Immature natural killer cell (primary cell): ENCODE results near the gene LRRC8D. TPM values are rescaled to one million over a fixed set of nuclear protein-coding genes. Genes with fewer than 3 reads are reported as not detected.

Source experiments
- DNase-seq, 3 donors: peaks; one replicate each; pipeline ENCODE4 v3.0.0; 2022; ENCODE audit warnings: mixed read lengths in 1 of 3
- H3K27ac Mint-ChIP-seq, 6 donors: one replicate each; pipeline ENCODE4 v1.8.0; 2020; ENCODE audit warnings: mixed read lengths in 6 of 6, mild to moderate bottlenecking in 5 of 6, inconsistent platforms in 4 of 6, moderate library complexity in 3 of 6
- H3K27me3 Mint-ChIP-seq, 3 donors: one replicate each; pipeline ENCODE4 v1.8.0; 2020 to 2021; ENCODE audit warnings: low read depth in 3 of 3, mild to moderate bottlenecking in 3 of 3, mixed read lengths in 3 of 3, moderate library complexity in 3 of 3, inconsistent platforms in 1 of 3
- H3K36me3 Mint-ChIP-seq, 3 donors: one replicate each; pipeline ENCODE4 v1.8.0; 2020; ENCODE audit warnings: mixed read lengths in 3 of 3, inconsistent platforms in 2 of 3, mild to moderate bottlenecking in 2 of 3
- H3K4me1 Mint-ChIP-seq, 2 donors: one replicate each; pipeline ENCODE4 v1.8.0; 2020; ENCODE audit warnings: inconsistent platforms in 2 of 2, mild to moderate bottlenecking in 2 of 2, mixed read lengths in 2 of 2, moderate library complexity in 1 of 2
- H3K4me3 Mint-ChIP-seq, 5 donors: one replicate each; pipeline ENCODE4 v1.8.0; 2020; ENCODE audit warnings: mild to moderate bottlenecking in 5 of 5, mixed read lengths in 5 of 5, inconsistent platforms in 3 of 5, moderate library complexity in 3 of 5
- H3K9me3 Mint-ChIP-seq, 6 donors: one replicate each; pipeline ENCODE4 v1.8.0; 2020; ENCODE audit warnings: mild to moderate bottlenecking in 6 of 6, mixed read lengths in 6 of 6, inconsistent platforms in 4 of 6, moderate library complexity in 3 of 6
- polyA plus RNA-seq, 3 donors: library from polyadenylated mRNA; unstranded; fragments of 300-500 nt; fragmentation: Illumina TruSeq; gene quantifications; one replicate each; pipeline ENCODE4 v1.2.3, GENCODE V29; 2021

The LRRC8D gene
- polyA plus RNA-seq, 3 donors from 2014 or later: 24.7 to 40.1 (median 32.0) TPM

- no peak for DNase-seq
- Mint-ChIP-seq H3K27ac (no peak overlapping the region), H3K4me3 (no peak overlapping the region), H3K4me1 (peaks cover 0 to 4% of the 10 kb centered on the region in 2 donors), H3K27me3 (peaks cover 0 to 2% (median 0%) of the 10 kb centered on the region in 3 donors), H3K9me3 (no peaks in the 10 kb centered on the region), H3K36me3 (peaks cover 0 to 3% (median 0%) of the 10 kb centered on the region in 3 donors)
These were observed 128.0 kb downstream of the LRRC8D start for GRCh38 chr1:89948722-89949345.

- Mint-ChIP-seq H3K4me1 (peaks cover 0 to 4% of the 10 kb centered on the region in 2 donors), H3K36me3 (peaks cover 0 to 3% (median 0%) of the 10 kb centered on the region in 3 donors), H3K27ac (no peak overlapping the region), H3K9me3 (no peaks in the 10 kb centered on the region), H3K27me3 (peaks cover 0 to 2% (median 0%) of the 10 kb centered on the region in 3 donors), H3K4me3 (no peak overlapping the region)
- no peak for DNase-seq
These were observed 129.3 kb downstream of the LRRC8D start for GRCh38 chr1:89949991-89950624.

- Mint-ChIP-seq H3K4me1 (peaks cover 0 to 4% of the 10 kb centered on the region in 2 donors), H3K4me3 (no peak overlapping the region), H3K27me3 (peaks cover 0 to 2% (median 0%) of the 10 kb centered on the region in 3 donors), H3K9me3 (no peaks in the 10 kb centered on the region), H3K36me3 (peaks cover 0 to 3% (median 0%) of the 10 kb centered on the region in 3 donors), H3K27ac (no peak overlapping the region)
- DNase-seq: no peak
These were observed 129.9 kb downstream of the LRRC8D start for GRCh38 chr1:89950703-89951102.

- Mint-ChIP-seq H3K27ac (no peak overlapping the region), H3K4me1 (peaks cover 5 to 6% of the 10 kb centered on the region in 2 donors)
- DNase-seq: no peak
These were observed 131.2 kb downstream of the LRRC8D start for GRCh38 chr1:89951766-89952604.

GRCh38 chr1:89952605-89953130 lies 131.8 kb downstream of the LRRC8D start:
- Mint-ChIP-seq H3K9me3 (no peaks in the 10 kb centered on the region), H3K4me1 (peaks cover 12 to 13% of the 10 kb centered on the region in 2 donors), H3K36me3 (no peaks in the 10 kb centered on the region), H3K27ac (no peak overlapping the region), H3K4me3 (no peak overlapping the region), H3K27me3 (peaks cover 0 to 2% (median 0%) of the 10 kb centered on the region in 3 donors)
- DNase-seq: no peak

More at GRCh38 chr1:89951766-89952604, 131.2 kb downstream of the LRRC8D start:
- no peaks in the 10 kb centered on the region for H3K9me3 Mint-ChIP-seq
- peaks cover 0 to 2% (median 0%) of the 10 kb centered on the region in 3 donors for H3K27me3 Mint-ChIP-seq
- no peak overlapping the region for H3K4me3 Mint-ChIP-seq
- no peaks in the 10 kb centered on the region for H3K36me3 Mint-ChIP-seq

GRCh38 chr1:89953131-89953626 lies 132.3 kb downstream of the LRRC8D start:
- no peak overlapping the region for H3K4me3 Mint-ChIP-seq
- peaks cover 17 to 18% of the 10 kb centered on the region in 2 donors for H3K4me1 Mint-ChIP-seq
- H3K36me3 Mint-ChIP-seq: no peaks in the 10 kb centered on the region
- H3K27me3 Mint-ChIP-seq: no peaks in the 10 kb centered on the region
- H3K27ac Mint-ChIP-seq: no peak overlapping the region
- no peaks in the 10 kb centered on the region for H3K9me3 Mint-ChIP-seq
- DNase-seq: peak in 1 of 3 donors; percentile 9

GRCh38 chr1:89953929-89954328 lies 133.1 kb downstream of the LRRC8D start:
- Mint-ChIP-seq H3K4me1 (peaks cover 24 to 26% of the 10 kb centered on the region in 2 donors), H3K36me3 (no peaks in the 10 kb centered on the region), H3K9me3 (no peaks in the 10 kb centered on the region), H3K27me3 (peaks cover 0 to 2% (median 0%) of the 10 kb centered on the region in 3 donors), H3K27ac (no peak overlapping the region), H3K4me3 (no peak overlapping the region)
- no peak for DNase-seq

- no peak for DNase-seq
- no peaks in the 10 kb centered on the region for H3K9me3 Mint-ChIP-seq
- peaks cover 0 to 2% (median 0%) of the 10 kb centered on the region in 3 donors for H3K27me3 Mint-ChIP-seq
- peaks cover 29 to 30% of the 10 kb centered on the region in 2 donors for H3K4me1 Mint-ChIP-seq
- peak overlapping the region in 1 of 6 donors; percentile 2 for H3K27ac Mint-ChIP-seq
- H3K36me3 Mint-ChIP-seq: no peaks in the 10 kb centered on the region
- H3K4me3 Mint-ChIP-seq: no peak overlapping the region
These were observed 133.6 kb downstream of the LRRC8D start for GRCh38 chr1:89954401-89954800.

GRCh38 chr1:89955311-89956205 lies 134.7 kb downstream of the LRRC8D start:
- H3K36me3 Mint-ChIP-seq: no peaks in the 10 kb centered on the region
- no peak overlapping the region for H3K27ac Mint-ChIP-seq
- no peak for DNase-seq
- H3K4me1 Mint-ChIP-seq: peaks cover 35 to 37% of the 10 kb centered on the region in 2 donors
- no peak overlapping the region for H3K4me3 Mint-ChIP-seq
- H3K27me3 Mint-ChIP-seq: peaks cover 0 to 2% (median 2%) of the 10 kb centered on the region in 3 donors
- H3K9me3 Mint-ChIP-seq: no peaks in the 10 kb centered on the region

GRCh38 chr1:89957107-89957506 lies 136.3 kb downstream of the LRRC8D start:
- H3K36me3 Mint-ChIP-seq: no peaks in the 10 kb centered on the region
- DNase-seq: peak; percentile 48 to 60 (median 50)
- peak overlapping the region; percentile 18 to 73 (median 63) for H3K4me3 Mint-ChIP-seq
- peaks cover 38 to 42% of the 10 kb centered on the region in 2 donors for H3K4me1 Mint-ChIP-seq
- H3K27ac Mint-ChIP-seq: peak overlapping the region in 5 of 6 donors; percentile 21 to 89 (median 59)
- H3K27me3 Mint-ChIP-seq: peaks cover 0 to 2% (median 2%) of the 10 kb centered on the region in 3 donors
- no peaks in the 10 kb centered on the region for H3K9me3 Mint-ChIP-seq

GRCh38 chr1:89958851-89959654 lies 138.2 kb downstream of the LRRC8D start:
- H3K27ac Mint-ChIP-seq: peak overlapping the region in 2 of 6 donors; percentile 6 to 21
- peaks cover 2 to 6% (median 5%) of the 10 kb centered on the region in 3 donors for H3K27me3 Mint-ChIP-seq
- peak overlapping the region; percentile 0 to 48 (median 34) for H3K4me3 Mint-ChIP-seq
- peak in 2 of 3 donors; percentile 10 to 17 for DNase-seq
- no peaks in the 10 kb centered on the region for H3K36me3 Mint-ChIP-seq
- H3K9me3 Mint-ChIP-seq: no peaks in the 10 kb centered on the region
- peaks cover 41 to 51% of the 10 kb centered on the region in 2 donors for H3K4me1 Mint-ChIP-seq

- Mint-ChIP-seq H3K4me1 (peaks cover 41 to 51% of the 10 kb centered on the region in 2 donors), H3K9me3 (no peaks in the 10 kb centered on the region), H3K27me3 (peaks cover 2 to 6% (median 5%) of the 10 kb centered on the region in 3 donors), H3K27ac (no peak overlapping the region), H3K4me3 (peak overlapping the region in 2 of 5 donors; percentile 5 to 39), H3K36me3 (no peaks in the 10 kb centered on the region)
- no peak for DNase-seq
These were observed 138.9 kb downstream of the LRRC8D start for GRCh38 chr1:89959719-89960118.
